ENCODE data around the gene FCMR.

FCMR gene

GRCh38 chr1:206899717-206900116, 22.0 kb downstream of the FCMR start:
- no peak for DNase-seq

DNA sequence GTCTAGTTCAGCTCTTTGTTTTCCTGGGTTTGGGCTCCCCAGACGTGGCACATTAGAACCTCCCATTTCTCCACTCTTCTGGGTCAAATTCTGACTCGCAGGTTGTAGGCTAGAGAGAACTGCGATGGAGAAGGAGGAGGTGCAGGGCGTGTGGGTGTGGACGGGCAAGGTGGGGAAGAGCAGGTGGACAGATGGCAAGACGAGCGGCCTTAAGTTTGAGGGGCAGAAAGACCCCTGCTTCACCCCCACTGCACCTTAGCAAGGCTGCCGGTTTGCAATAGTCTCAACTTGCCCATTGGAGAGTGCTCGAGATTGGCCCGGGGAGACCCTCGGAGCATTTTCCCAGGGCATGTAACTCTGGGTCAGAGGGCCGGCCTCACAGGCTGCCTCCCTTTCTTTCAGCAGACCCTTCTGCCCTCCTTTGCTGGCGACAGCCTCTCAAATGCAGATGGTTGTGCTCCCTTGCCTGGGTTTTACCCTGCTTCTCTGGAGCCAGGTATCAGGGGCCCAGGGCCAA, 22.8 kb downstream of the FCMR start:
- no peak for DNase-seq

DNA sequence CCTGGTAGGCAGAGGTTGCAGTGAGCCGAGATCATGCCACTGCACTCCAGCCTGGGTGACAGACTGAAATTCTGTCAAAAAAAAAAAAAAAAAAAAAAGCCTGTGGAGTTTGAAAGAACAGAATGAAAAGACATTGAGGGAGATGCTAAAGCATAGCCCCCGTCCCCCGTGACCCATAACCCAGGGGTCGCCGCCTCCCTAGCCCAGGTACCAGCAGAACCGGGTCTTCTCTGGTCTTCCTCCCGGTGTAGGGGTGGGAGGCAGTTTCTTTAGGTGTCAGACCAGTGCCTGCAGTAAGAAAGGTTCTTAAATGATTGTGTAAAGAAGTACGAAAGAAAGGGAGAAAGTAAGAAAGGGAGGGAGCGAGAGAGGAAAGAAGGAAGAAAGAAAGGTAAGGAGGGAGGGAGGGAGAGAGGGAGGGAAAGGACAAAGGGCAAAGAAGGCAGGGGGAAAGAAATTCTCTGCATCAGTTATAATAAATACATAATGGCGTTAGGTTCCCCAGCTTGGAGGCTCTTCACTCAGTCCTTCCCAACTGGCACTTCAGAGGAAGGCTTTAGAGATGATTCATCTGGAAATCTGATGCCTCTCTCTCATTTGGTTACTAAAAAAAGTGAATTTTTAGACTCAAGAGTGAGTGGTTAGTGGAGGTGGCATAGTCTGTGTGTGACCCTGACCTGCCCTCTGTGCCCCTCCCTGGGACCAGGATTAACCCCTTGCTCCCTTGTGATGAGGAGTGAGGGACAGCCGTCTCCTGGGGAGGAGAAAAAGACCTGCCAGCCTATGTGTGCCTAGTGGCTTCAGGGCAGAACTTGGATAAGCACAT, 23.4 kb downstream of the FCMR start:
- DNase-seq = no peak

DNA sequence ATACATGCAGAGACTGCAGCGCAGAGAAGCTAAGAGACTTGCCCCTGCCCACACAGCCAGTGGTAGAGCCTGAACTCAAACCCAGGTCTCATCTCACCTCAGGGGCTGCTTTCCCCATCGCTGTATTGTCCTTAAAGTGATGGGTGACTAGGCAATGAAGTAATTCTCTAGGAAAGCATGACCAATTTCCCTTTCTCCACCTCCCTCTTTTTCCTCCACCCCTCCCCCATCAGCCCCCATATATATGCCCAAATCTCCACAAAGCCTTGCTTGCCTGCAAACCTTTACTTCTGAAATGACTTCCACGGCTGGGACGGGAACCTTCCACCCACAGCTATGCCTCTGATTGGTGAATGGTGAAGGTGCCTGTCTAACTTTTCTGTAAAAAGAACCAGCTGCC, 24.6 kb downstream of the FCMR start, which contains the start of gene IL24:
Gene IL24 (plus strand): TSS at position 269 of the 400 bp plus-strand sequence. CDS start 390 bp downstream, outside the sequence.
- no peak for DNase-seq

DNA sequence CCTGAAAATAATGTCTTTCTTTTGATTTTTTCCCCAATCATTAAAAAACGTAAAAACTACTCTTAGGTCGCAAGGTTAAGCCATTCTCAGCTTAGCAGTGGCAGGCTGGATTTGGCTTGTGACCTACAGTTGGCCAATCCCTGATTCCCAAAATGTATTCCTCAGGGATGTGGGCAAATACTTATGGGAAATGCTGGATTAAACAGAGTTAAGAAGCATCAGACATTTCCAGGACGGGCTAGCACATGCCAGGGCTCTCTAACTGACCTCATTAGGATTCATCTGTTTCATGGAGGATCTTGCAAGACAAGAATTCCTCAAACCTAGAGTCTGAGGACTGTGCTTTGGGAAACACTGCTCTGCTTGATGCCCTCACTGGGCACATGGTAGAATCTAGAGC, 25.5 kb downstream of the FCMR start:
- DNase-seq = no peak

DNA sequence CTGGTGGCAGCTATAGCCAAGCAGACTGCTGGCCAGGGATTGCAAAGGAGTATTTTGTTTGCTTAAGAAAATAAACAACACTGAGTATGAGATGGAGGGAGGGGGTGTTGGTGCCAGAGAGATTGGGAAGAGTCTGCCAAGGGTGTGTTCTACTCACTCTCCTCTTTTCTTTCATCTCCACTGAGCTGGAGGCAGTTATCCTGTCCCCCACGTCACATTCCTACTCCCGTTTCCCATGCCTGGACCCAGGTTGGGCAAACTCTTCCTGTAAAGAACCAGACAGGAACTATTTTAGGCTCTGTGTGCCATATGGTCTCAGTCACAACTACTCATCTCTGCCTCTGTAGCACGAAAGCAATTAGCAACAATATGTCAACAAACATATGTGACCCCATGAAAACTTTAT, 25.9 kb downstream of the FCMR start:
- no peak for DNase-seq

- DNase-seq = no peak
These were observed 26.4 kb downstream of the FCMR start for GRCh38 chr1:206895325-206895724.

- no peak for DNase-seq
These were observed 28.4 kb downstream of the FCMR start for GRCh38 chr1:206893380-206893779.

GRCh38 chr1:206892351-206892984, 29.3 kb downstream of the FCMR start:
- DNase-seq = no peak

DNA sequence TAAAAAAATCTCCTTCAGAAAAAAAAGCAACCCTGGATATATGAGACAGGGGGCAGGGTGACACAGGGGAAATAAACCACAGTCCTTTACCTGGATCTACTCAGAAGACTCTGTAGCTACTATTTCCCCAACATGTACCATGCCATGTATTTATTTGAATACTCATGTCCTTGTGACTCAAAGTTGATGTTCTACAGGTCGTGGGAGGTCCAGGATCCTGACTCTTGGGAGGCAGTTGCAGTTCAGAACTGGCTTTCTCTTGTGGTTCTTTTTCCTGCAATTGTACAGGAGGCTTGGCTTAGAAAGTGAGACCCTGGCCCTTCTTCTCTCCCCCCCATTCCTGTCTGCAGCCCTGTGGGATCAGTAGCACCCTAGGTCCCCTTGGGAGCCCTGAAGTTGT, 30.3 kb downstream of the FCMR start:
- DNase-seq = no peak

DNA sequence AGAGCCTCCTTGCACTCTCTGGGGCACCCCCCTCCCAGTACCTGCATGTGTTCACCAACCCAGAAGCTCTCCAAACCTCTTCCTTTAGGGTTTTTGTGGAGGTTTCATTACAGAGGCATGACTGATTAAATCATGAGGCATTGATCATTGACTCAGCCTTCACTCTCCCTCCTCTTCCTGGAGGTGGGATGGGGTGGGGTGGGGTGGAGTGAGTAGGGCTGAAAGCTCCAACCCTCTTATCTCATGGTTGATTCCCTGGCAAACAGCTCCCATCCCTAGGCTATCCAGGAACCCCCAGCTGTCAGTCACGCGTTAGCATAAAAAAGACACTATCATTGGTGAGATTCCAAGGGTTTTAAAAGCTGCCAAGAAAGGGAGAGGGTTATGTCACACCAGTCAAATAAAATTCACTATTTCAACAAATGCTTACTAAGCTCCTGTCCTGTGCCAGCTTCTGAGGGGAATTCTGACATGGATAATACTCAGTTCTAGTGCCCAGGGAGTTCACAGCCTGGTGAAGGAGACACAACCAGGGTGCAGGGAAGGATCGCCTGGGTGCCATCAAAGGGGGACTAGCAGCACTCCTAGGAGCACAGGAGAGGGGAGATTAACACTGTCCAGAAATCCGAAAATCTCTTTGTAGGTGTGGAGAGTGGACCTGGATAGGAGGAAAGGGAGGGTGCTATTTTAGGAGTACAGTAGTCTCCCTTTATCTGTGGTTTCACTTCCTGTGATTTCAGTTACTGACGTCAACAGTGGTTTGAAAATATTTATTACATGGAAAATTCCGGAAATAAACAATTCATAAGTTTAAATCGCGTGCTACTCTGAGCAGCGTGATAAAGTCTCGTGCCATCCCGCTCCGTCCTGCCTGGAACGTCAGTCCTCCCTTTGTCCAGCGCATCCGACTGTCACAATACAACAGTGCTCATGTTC, 31.3 kb downstream of the FCMR start:
- no peak for DNase-seq

DNA sequence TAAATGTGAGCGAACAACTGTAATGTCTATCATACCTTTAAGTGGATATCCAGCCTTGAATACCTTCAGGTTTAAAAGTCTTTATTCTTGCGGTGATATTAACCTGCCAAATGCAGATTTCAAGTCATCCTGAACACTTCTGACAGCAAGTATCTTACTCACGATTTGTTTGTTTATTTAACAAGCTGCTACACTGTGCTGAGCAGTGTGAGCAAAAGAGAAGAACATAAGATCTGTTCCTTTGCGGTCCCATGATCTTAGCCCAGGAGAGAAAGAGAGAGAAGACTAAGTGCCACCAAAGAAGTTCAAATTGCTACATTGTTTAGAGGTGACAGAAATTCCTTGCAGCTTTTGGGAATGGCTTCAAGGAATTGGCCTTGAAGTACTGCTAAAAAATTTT, 34.0 kb downstream of the FCMR start:
- DNase-seq = no peak

DNA sequence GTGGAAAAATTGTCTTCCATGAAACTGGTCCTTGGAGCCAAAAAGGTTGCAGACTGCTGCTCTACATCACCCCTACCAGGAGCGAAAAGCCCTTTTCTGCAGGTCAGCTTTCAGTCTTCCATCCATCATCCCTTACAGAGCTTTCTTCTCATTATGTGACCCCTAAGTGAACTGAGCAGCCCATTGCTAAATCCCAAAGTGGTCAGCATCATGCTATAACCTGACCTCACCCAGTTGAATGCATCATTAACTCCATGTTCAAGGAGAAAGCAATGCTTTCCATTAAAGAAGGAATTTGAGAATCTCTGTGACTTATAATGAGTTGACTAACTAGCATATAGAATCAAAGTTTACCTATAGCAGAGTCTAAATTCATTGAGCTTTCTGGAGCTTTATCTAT, 34.9 kb downstream of the FCMR start:
- DNase-seq = no peak

DNA sequence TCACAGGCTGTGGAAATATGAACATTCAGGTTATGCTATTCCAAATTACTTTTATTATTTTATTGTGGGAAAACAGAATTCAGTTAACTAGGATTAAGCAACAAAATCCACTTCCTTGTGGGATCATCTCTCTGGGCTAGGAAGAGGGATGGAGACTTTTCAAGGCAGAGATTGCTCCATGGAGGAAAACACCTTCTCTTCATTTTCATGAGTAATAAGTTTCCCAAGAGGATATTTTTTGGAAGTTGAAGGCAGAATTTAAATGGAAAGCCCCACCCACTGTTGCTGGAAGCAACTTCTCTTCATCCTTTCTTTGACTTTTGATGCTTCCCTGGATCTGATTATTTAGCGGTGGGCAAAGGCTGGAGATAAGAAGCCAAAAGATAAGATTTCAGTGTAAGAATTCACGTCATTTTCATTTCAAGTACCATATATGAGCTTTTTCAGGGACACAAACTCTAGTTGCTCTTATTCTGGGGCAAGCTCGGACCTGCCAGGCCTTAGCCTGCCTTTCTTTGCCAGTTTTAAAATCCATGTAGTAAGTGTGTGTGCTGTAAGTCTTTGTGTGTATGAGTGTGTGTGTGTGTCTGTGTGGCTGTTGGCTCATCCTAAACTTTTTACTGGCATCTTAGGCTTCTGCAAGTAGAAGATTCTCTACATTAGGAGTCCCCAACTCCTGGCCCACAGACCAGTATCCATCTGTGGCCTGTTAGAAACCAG, 36.2 kb downstream of the FCMR start:
- DNase-seq = no peak

DNA sequence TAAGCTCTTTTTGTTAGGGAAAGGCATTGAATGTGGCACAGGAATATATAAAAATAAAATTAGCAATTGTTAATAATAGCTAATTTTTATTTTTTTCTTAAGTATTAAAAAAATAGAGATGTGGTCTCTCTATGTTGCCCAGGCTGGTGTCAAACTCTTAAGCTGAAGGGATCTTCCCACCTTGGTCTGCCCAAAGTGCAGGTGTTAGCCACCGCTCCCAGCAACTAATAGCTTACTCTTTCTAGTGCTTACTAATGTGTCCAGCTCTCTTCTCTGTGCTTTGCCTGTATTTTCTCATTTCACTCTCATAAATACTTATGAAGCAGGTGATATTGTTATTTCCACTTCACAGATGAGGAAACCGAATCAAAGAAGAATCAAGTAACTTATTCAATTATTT, 37.9 kb downstream of the FCMR start:
- no peak for DNase-seq

- no peak for DNase-seq
These were observed 38.6 kb downstream of the FCMR start for GRCh38 chr1:206883160-206883559.

DNA sequence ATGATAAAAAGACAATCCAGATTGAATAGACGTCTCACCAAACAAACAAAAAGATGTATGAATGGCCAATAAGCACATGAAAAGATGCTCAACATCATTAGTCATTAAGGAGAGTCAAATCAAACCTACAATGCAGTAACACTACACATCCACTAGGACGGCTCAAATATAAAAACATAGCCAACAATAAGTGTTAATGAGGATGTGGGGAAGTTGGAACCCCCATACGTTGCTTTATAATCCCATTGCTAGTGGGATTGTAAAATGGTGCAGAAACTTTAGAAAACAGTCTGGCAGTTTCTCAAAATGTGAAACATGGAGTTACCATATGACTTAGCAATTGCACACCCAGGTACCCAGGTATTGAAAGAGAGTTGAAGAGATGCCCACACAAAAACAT, 39.2 kb downstream of the FCMR start:
- DNase-seq = no peak

GRCh38 chr1:206880314-206880713, 41.4 kb downstream of the FCMR start:
- DNase-seq = no peak

- DNase-seq = no peak
These were observed 43.3 kb downstream of the FCMR start for GRCh38 chr1:206878456-206878855.

DNA sequence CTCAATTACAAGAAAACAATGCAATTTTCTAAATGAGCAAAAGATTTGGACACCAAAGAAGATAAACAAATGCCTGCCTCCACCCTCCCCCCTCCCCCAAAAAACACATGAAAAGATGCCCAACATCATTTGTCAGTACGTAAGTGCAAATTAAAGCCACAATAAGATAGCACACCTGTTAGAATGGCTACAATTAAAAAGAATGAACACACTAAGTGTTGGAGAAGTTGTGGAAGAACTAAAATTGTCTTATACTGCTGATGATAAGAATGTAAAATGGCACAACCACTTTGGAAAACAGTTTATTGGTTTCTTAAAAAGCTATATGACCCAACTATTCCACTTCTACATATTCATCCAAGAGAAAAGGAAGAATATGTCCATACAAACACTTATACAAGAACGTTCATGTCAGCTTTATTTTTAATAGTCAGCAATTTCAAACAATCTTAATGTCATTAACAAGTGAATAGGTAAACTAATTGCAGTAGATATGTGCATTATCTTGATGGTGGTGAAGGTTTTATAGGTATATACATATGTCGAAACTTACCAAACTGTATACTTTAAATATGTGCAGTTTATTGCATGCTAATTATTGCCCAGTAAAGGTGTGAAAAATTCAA, 45.9 kb downstream of the FCMR start:
- no peak for DNase-seq

GRCh38 chr1:206873603-206874188, 48.0 kb downstream of the FCMR start:
- no peak for DNase-seq

DNA sequence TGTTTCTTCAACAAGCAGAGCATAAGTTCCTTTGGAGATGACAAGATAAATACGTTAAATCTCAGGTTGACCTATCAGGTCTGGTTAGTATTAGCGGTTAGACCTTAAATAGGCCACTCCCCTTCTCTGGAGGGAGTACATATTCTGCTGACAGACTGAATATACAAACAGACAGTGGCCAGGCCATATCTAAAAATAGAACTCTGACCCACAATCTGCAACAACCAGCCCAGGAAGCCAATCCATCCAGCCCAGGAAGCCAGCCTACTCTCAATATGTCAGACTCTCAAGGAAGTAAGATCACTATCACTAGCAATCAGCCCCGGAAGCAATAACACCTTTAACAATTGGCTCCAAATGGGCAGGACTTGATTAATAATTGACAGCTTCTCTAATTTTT, 49.6 kb downstream of the FCMR start:
- DNase-seq = no peak
